Esophagus muscularis mucosa (tissue), 4 donors: ENCODE data around the gene ZNF407.

Experiments
- EP300 ChIP-seq: sonication (generic); formaldehyde crosslinking; IDR thresholded peaks from one replicate; pipeline ENCODE4 v1.6.1; 2017; ENCODE audit warnings: antibody characterized with exemption
- POLR2A ChIP-seq: fragments of 450-650 bp; IDR thresholded peaks from one replicate; pipeline ENCODE4 v1.6.1; 2017; ENCODE audit warnings: antibody characterized with exemption, moderate library complexity, mild to moderate bottlenecking, low read depth
- POLR2AphosphoS5 ChIP-seq, 2 donors: sonication (generic); formaldehyde crosslinking; IDR thresholded peaks; one replicate each; pipeline ENCODE4 v1.6.1; 2017; ENCODE audit warnings: antibody characterized with exemption in 2 of 2
- TF ChIP-seq, protein P1 (sequence below), 3 experiments: fragments of 200-600 bp in 2 of 3; fragments of 450-650 bp in 1 of 3; sonication (generic) in 2 of 3; IDR thresholded peaks; one replicate each; pipeline ENCODE4 v1.5.1; 2017 to 2019; ENCODE audit warnings: antibody characterized with exemption in 3 of 3, mild to moderate bottlenecking in 2 of 3, moderate library complexity in 1 of 3

DNA sequence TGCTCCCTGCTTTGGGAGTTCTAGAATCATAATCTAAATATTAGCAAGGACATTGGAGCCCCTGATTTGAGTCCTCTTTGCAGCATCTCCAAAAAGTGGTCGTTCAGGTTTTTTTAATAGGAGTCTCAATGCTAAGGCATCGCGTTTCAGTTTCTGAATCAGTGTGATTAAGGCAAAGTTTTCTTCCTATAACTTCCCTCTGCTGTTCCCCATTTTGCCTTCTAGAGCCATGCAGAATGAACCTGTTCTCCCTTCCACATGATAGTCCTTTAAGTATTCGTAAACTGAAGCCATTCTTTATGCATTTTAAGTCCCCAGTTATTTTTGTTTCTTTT lies 451.8 kb downstream of the ZNF407 start:
- TF ChIP-seq, protein P1, sequence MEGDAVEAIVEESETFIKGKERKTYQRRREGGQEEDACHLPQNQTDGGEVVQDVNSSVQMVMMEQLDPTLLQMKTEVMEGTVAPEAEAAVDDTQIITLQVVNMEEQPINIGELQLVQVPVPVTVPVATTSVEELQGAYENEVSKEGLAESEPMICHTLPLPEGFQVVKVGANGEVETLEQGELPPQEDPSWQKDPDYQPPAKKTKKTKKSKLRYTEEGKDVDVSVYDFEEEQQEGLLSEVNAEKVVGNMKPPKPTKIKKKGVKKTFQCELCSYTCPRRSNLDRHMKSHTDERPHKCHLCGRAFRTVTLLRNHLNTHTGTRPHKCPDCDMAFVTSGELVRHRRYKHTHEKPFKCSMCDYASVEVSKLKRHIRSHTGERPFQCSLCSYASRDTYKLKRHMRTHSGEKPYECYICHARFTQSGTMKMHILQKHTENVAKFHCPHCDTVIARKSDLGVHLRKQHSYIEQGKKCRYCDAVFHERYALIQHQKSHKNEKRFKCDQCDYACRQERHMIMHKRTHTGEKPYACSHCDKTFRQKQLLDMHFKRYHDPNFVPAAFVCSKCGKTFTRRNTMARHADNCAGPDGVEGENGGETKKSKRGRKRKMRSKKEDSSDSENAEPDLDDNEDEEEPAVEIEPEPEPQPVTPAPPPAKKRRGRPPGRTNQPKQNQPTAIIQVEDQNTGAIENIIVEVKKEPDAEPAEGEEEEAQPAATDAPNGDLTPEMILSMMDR (IDR thresholded peaks at IDR 0.05), result no peak
- TF ChIP-seq POLR2A (no peak), EP300 (no peak), POLR2AphosphoS5 (IDR thresholded peaks at IDR 0.05) (no peak)
